SK-MEL-5 (cell line): Measurements from ENCODE around the gene SNAP91. TPM values are rescaled to one million over a fixed set of nuclear protein-coding genes. Genes with fewer than 3 reads are reported as not detected.
"Not testable (repeated sequence)": the region's sequence is repeated elsewhere in the genome, so short reads cannot be mapped to it uniquely, and the experiment has no call there.

Source experiments
- DNase-seq: peaks from one replicate; pipeline ENCODE4 v3.0.0-alpha.2; 2016; ENCODE audit warnings: low read depth, low spot score
- in situ Hi-C: cut with HindIII; loops from 2 replicates; pipeline ENCODE4 v1.10.0; 2016; ENCODE audit warnings: low sequenced_read_pairs, high pct_unique_total_duplicates, low pct_unique_long_range_greater_than_20kb
- total RNA-seq: library from RNA; depleted of rRNA; stranded (reverse); fragments of >200 nt; shearing (Covaris generic); gene quantifications from 2 replicates; pipeline ENCODE4 v1.2.3, GENCODE V29; 2014

Gene SNAP91
- total RNA-seq, 1 experiment from 2014 or later: 0.08 TPM

- in situ Hi-C loops: no loop called here
Measured at GRCh38 chr6:83637953-83638352, 70.9 kb downstream of the SNAP91 start.

DNA sequence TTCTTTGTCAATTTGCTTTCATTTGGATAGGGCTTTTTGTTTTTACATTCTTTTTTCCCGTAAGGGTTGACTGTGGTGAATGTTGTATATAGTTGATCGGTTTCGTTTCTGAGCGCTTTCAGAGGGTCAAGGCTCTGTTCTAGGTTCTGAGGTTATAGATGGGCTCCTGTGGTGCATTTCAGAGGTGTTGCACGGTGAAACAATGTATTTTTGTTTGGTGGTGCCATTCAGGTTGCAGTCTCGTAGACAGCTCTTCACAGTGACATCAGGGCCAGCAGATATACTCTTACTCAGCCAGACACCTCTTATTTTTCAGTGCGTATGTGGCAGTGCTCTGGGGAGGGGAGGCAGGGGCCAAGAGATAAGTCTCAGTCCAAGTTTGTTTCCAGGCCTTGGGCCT, 72.1 kb downstream of the SNAP91 start:
- in situ Hi-C loops: no loop called here
- no peak for DNase-seq

More at GRCh38 chr6:83637953-83638352, 70.9 kb downstream of the SNAP91 start:
- no peak for DNase-seq

DNA sequence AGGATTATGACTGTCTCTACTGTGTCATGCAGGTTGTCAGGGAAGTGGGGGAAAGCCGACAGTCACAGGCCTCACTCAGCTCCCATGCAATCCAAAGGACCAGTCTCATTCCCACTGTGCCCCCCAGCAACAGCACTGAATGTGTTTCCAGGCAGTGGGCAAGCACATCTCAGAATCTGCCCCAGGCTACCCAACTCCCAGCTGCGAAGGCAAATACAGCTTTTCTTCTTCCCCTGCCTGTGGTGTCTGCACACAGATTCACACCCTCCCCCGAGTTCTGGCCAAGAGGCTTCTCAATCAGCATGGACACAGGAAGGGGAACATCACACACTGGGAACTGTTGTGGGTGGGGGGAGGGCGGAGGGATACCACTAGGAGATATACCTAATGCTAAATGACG, 75.3 kb downstream of the SNAP91 start:
- in situ Hi-C loops: no loop called here
- DNase-seq: no peak

- in situ Hi-C loops: no loop called here
- DNase-seq: no peak
Measured at GRCh38 chr6:83633149-83633548, 75.8 kb downstream of the SNAP91 start.

DNA sequence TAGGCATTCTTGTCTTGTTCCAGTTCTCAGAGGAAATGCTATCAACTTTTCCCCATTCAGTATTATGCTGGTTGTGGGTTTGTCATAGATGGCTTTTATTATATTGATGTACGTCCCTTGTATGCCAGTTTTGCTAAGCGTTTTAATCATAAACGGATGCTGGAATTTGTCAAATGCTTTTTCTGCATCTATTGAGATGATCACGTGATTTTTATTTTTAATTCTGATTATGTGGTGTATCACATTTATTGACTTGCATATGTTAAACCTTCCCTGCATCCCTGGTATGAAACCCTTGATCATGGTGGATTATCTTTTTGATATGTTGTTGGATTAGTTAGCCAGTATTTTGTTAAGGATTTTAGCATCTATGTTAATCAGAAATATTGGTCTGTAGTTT, 79.0 kb downstream of the SNAP91 start:
- DNase-seq, in situ Hi-C loops: not testable (repeated sequence)

- in situ Hi-C loops: no loop called here
- peak; percentile 60 for DNase-seq
Measured at GRCh38 chr6:83615025-83615999, 93.6 kb downstream of the SNAP91 start.

GRCh38 chr6:83613378-83613777, 95.5 kb downstream of the SNAP91 start:
- no peak for DNase-seq
- in situ Hi-C loops: no loop called here

DNA sequence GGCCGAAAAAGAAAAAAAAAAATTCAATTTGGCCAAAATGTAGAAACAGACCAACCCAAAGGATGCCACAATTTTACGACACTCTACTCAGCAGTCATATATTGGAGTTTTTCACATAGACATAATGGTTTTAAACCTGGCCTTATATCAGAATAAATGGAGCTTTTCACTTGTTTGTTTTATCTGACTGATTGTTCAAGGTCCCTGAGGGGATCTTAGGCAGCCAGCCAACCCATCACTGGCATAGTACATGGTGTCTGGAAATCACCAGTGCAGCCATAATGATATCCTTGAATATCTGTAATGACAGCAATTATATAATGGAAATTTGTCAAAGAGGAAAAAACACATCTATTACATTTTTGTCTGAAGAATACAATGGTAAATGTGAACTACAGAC, 99.7 kb downstream of the SNAP91 start:
- in situ Hi-C loops: no loop called here
- no peak for DNase-seq

DNA sequence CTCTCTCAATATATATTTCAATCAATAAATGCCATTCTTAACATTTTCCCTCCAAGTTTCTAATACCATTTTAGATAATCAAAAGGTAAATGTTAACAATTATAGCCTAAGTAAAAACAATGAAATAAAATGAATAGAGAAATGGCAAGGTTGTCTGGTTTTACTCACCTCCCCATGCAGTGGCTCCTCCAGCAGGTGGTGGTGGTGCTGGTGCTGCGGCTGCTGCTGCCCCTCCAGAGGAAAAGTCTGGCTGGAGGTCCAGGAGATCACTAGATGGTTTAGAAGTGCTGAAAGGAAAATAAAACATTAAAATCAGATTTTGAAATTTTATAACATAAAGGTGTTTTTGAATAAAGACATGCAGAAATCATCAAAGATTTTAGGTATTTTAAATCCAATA, 103.4 kb downstream of the SNAP91 start:
- in situ Hi-C loops: no loop called here
- DNase-seq: no peak

DNA sequence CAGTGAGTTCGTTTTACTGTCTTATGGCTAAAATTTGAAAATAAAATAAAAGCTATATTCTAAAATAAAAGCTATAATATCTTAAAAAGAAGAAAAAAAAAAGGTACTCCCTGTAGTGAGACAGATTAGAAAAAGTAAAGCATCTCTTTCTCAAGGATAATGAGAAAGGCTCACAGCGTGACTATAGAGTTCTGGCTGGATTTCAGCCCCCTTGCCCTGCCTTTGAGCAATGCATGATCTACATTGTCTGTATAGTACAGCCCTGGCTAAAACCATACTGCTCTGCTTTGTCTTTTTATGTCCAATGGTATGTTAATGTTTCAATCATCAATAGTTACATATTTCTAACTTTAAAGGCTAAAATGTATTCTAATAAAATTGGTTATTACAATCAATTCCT, 105.3 kb downstream of the SNAP91 start:
- in situ Hi-C loops: no loop called here
- no peak for DNase-seq

DNA sequence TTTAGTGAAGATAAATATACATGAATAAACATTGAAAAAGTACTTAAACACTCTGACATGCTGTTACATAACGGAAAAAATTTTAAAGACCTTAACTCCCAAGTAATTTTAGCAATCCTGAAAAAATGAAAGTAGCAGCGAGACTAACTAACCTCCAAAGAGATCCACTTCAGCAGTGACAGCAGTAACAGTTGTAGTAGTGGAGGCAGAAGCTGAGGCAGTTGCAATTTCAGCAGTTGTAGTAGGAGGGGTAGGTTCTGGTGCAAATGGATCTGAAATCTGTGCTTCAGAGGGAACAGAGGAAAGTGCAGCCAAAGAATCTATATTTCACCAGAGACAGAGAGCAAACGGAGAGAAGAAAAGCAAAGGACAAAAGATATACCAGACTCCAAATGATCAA, 107.8 kb downstream of the SNAP91 start:
- in situ Hi-C loops: no loop called here

GRCh38 chr6:83600459-83600858, 108.4 kb downstream of the SNAP91 start:
- no peak for DNase-seq
- in situ Hi-C loops: no loop called here

More for the DNA sequence above, 107.8 kb downstream of the SNAP91 start:
- DNase-seq: no peak

DNA sequence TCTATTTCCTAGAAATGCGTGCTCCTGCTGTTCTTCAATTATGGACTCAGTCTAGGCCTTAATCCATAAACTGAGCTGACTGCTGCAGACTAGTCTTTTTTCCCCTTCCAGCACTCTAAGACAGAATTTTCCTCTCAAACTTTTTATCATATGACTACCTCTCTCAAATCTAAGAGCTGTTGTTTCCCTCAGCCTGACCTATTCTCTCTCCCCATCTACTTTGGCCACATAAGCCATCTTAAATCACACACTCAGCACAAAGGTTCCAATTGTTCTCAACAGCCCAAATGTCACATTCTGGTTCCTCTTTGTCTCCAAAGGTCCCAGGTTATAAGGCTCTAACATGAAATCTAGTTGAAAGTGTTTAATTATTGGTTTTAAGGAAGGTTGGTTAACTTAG, 111.4 kb downstream of the SNAP91 start:
- peak; percentile 82 for DNase-seq
- in situ Hi-C loops: no loop called here

DNA sequence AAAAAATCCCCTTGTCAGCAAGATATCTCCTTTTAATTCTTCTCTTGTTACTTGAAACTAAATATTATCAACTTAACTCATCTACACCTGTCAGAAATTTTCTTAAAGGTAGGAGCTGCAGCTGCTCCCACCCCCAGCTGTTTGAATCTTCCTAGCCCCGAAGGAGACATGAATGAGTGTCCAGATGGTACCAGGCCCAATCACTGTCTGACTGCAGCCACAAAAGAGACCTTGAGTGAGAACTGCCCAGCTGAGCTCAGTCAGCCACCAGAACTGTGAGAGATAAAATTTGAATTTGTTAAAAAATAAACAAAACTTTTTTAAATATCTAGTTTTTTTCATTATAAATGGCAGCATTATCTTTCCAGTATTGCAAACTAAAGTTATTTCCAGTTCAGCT, 111.8 kb downstream of the SNAP91 start:
- DNase-seq: no peak
- in situ Hi-C loops: no loop called here

GRCh38 chr6:83594941-83595340, 114.0 kb downstream of the SNAP91 start:
- in situ Hi-C loops: no loop called here
- no peak for DNase-seq

DNA sequence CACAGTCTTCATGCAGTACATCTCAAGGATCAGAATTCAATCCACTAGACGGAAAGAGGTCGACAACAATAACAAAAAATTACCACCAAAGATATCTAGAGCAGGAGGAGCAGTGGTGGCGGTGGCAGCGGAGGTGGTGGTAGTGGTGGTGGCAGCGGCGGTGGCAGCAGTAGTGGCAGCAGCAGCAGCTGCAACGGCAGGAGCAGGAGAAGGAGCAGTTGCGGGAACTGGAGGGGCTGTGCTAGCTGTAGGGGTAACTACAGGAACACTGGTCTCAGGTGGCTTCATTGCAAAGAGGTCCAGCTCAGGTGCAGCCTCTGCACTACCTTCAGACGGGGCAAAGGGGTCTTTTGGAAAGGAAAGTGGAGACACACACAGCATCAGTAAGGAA, 115.5 kb downstream of the SNAP91 start:
- DNase-seq: no peak
- in situ Hi-C loops: no loop called here

DNA sequence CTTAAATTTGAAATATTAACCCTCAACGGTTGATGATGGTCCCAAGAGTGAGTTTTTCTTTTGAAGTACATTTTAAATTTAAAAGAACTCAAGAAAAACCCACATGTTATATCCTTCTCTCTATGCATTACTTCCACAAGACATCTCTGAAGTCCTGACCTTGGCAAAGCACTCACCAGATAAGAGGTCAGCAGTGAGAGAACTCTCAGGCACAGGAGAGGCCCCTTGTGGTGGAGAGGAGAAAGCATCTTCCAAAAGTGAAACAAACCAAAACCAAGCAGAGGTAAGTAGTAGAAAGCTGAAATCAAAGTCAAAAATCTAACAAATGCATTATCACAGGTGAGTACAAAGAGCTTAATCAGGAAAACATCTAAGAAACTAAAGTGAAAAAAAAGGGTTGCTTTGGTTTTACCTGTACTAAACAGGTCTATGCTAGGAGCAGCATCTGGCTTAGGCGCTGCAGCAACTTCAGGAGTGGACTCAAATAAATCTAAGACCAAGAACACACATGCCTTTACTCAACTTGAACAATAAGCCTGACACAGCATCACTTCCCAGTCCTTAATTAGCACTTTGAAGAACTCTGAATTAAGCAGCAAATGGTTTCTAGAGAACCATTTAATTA, 116.0 kb downstream of the SNAP91 start:
- in situ Hi-C loops: no loop called here
- peak; percentile 72 for DNase-seq

GRCh38 chr6:83590416-83590815, 118.5 kb downstream of the SNAP91 start:
- DNase-seq: no peak
- in situ Hi-C loops: no loop called here

GRCh38 chr6:83589076-83589475, 119.8 kb downstream of the SNAP91 start:
- in situ Hi-C loops: no loop called here
- DNase-seq: no peak
